TTC549 (cell line): ENCODE measurements around the gene CHODL.

ENCODE experiments used
- FAIRE-seq: peaks from 2 replicates; lab custom pipeline; 2012; peaks lifted over from hg19 to GRCh38; lab: Jason Lieb, UNC

The CHODL gene, protein sequence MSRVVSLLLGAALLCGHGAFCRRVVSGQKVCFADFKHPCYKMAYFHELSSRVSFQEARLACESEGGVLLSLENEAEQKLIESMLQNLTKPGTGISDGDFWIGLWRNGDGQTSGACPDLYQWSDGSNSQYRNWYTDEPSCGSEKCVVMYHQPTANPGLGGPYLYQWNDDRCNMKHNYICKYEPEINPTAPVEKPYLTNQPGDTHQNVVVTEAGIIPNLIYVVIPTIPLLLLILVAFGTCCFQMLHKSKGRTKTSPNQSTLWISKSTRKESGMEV

DNA sequence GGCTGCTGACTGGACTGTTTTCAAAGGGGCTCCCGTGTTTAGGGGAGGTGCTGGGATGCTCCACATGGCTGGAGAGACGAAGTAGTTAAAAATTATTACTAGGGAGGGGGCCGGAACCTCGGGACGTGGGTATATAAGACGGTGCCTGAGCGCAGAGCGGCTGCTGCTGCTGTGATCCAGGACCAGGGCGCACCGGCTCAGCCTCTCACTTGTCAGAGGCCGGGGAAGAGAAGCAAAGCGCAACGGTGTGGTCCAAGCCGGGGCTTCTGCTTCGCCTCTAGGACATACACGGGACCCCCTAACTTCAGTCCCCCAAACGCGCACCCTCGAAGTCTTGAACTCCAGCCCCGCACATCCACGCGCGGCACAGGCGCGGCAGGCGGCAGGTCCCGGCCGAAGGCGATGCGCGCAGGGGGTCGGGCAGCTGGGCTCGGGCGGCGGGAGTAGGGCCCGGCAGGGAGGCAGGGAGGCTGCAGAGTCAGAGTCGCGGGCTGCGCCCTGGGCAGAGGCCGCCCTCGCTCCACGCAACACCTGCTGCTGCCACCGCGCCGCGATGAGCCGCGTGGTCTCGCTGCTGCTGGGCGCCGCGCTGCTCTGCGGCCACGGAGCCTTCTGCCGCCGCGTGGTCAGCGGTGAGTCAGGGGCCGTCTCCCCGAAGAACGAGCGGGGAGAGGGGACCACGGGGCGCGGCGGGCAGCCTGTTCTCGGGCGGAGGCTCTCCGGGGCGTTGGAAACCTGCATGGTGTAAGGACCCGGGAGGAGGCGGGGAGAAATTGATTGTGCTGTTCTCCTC is at the start of gene CHODL:
Gene CHODL, plus strand, starts transcription at position 163 of the 793 bp plus-strand sequence. Its CDS starts 391 bp downstream, at position 554.
- no peak for FAIRE-seq

DNA sequence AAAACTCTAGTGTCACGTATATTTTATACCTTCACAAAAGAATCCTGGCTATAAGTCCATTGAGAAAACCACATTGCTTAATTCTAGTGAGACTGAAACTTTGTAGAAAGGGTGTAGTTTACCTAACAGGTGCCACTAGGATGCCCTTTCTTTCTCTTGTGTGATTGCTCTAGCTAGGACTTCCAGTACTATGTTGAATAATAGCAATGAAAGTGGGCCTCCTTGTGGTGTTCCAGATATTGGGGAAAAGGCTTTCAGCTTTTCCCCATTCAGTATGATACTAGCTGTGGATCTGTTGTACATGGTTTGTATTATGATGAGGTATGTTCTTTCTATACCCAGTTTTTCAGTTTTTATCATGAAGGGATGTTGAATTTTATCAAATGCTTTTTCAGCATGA is 39.7 kb upstream of the CHODL start:
- no peak for FAIRE-seq

DNA sequence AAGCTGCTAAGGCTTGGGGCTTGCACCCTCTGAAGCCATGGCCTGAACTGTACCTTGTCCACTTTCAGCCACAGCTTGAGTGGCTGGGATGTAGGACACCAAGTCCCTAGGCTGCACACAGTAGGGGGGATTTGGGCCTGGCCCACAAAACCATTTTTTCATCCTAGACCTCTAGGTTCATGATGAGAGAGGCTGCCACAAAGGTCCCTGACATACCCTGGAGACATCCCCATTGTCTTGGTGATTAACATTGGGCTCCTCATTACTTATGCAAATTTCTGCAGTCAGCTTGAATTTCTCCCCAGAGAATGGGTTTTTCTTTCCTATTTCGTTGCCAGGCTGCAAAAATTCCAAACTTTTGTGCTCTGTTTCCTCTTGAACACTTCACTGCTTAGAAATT is 26.3 kb upstream of the CHODL start:
- no peak for FAIRE-seq

DNA sequence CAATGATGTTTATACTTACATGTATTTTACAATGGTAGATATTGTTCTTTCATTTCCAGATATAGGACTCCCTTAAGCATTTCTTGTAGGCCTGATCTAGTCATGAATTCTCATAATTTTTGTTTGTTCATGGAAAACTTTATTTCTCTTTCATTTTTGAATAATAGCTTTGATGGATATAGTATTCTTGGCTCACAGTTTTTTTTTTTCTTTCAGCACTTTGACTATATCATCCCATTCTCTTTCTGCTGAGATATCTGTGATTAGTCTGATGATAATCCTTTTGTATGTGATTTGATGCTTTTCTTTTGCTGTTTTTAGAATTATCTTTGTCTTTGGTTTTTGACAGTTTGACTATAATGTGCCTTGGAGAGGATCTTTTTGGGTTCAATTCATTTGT is 24.1 kb upstream of the CHODL start:
- FAIRE-seq: no peak

DNA sequence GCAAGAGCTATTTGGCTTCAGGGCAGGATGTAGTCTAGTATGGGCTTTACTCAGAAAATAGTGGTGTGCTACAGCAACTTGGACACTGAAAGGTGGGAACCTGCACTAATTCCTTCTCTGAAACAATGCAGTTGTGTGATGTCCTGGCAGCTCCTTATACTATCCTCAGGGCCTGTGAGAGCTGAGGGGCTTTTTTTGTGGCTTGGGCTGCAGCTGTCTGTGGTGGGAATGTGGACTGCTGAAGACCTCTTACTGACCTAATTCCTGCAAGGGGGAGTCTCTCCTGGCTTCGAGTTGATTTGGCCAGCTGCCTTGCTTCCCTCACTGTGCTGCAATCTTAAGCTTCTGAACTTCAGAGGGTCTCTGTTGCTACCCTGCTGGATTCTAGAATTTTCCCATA is 22.3 kb upstream of the CHODL start:
- FAIRE-seq: no peak

DNA sequence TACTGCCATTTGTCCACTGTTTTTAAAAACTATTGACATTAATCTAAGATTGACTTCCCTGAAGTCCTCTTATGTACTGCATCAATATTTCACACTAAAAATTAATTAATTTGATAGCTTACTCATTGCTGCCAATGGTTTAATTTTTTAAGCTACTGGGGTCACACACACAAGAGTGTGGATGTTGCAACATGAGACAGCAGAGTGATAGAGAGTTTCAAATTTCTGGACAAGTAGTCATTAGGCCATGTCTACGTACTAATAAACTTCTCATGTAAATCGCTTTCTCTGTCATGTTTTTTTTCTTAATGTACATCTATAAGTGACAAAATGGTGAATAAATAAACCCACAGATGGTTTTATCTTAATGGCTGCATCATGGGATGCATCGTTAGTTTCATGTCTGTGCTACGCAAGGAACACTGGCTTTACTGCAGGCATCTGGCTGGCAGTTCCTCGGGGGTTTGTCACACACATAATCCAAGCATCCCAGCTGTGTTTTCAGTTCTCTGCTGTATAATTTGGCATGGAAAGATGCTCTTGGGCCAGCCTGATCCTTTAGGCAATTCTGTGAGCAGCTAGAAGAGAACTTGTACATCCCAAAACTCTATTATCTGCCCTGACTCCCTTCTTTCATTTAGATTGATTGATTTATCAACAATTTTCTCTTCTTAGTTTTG is 16.4 kb upstream of the CHODL start:
- no peak for FAIRE-seq

DNA sequence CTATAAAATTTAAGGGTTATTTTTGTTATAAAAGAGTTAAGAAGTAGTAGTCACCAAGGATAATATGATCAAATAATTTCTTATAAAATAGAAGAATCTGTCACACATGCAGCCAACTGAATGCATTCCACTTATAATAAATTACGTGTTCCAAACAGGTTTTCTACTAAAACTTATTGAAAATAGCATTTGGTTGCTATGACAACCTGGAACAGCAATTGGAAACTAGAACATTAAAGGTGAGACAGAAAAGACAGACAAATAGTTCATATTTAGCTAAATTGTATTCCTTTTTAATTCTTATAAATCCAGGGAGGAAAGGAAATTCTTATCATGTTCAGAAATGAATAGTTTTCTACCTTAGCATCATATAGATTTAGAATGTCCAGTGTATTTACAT is 9.1 kb upstream of the CHODL start:
- FAIRE-seq: no peak

DNA sequence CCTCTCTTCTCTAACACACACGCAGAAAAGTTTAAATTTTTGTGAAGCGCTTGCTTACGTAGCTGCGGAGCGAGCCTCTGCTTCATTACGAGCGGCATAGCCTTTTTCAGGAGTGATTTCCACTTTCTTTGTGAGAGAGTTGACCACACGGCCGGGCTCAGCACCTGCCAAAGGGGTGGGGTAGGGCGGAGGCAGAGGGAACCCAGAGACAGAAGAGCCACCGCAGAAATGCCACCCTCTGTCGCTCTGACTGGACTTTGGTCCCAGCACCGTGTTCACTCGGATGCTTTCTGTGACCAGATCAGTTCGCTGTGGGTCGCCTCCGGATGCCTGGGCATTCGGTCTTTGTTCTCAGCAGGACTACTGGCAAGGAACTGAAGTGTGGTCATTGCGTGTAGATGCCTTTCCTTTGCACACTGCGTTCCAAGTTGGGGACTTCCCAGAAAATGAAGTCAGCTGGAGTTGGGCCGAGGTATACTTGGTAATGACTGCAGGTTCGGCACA is 883 bp downstream of the CHODL start:
- no peak for FAIRE-seq

DNA sequence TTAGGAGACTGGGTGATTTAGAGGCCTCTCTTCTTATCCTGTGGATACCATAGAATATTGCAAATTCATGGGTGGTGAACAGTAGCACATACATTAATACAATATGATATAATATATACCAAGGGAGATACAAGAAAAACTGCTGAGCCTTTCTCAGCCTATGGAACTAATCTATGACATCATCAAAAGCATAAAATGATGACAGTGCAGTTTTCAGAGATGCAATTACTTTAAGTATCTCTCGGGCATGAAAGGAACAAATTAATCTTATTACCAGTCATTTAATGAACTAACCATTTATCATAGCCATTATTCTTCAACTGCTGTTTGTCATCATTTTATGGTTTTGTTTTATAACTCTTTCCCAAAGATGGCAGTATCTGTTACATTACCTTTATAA is 3.5 kb downstream of the CHODL start:
- FAIRE-seq: no peak

DNA sequence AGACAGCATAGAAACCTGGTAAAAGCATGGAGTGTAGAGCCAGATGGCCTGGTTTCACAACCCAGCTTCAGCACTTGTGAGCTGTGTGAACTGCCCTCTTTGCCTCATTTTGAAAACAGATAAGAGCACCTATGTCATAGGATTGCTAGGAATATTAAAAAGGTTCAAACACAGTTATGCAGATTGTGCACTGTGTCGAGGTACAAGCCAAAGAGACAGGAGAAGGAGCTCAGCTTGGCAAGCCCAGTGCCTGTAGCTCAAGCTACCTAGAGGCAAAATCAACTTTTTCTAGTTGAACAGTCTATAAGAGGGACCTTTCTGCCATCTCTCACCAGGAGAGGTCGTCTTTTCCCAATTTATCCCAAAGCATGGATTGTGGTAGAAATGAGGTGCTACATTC is 5.0 kb downstream of the CHODL start:
- no peak for FAIRE-seq

DNA sequence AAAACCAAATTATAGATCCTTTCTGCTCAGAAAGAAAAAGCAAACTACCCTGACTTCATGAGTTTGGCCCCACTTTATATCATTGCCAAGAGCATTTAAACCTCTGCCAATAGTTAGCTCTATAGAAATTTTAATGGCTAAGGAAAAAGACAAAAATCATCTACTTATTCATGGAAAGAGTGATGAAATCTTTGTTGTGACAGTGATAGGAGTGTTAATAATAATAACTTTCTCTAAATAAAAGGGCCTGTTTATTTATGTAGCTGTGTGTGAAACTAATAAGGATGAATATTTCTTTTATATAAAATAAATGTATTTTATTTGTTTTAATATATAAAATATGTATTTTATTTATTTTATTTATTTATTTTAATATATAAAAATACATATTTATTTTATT is 6.4 kb downstream of the CHODL start:
- no peak for FAIRE-seq

DNA sequence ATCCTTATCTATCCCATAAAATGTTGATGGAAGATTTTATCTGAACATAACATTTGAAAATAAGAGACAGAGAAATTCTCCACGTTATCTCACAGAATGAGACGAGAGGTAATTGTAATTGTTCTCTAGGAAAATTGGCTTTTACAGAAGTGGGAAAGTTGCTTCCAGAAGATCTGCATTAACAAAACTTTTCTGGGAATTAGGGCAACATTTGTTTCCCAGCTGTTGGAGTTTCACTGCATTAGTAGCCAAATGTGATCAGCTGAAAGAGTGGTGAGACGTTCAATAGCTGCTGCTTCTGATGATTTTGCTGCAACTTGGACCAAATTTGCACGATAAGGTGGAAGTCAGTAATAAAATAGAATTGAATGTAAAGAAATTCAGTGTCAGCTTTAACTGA is 7.6 kb downstream of the CHODL start:
- no peak for FAIRE-seq

DNA sequence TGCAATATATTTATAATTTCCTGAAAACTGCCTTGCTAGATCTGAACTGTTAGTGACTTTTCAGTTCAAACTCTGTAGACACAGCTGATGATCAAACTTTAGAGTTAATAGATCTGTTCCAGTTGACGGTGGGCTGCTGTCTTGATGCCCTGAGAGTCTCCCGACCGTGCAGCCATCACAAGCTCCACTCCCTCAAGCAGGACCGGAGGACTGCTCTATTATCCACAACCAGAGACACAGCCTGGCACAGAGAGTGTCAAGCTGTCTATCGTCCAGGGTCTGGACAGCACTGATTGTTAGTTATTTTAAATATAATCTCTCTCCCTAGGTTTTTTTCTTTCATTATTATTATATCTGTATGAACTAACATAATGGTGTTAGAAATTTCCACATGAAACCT is 8.0 kb downstream of the CHODL start:
- no peak for FAIRE-seq

DNA sequence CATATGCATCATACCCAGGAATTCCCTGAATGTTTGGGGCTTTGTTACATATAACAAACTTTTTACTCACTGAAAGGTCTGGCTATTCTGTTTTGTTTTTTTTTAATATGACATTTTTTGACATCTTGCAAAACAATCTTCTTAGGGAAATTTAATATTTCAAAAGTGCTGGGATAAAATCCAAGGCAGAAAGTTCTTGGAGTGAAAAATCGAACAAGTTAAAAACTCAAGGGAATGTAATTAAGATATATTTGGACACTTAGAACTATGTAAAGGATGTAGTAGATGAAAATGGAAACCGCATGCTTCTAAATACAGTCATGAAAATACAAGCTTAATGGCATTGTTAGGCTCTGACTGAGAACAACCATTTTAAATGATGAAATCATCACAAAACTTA is 8.6 kb downstream of the CHODL start:
- no peak for FAIRE-seq

DNA sequence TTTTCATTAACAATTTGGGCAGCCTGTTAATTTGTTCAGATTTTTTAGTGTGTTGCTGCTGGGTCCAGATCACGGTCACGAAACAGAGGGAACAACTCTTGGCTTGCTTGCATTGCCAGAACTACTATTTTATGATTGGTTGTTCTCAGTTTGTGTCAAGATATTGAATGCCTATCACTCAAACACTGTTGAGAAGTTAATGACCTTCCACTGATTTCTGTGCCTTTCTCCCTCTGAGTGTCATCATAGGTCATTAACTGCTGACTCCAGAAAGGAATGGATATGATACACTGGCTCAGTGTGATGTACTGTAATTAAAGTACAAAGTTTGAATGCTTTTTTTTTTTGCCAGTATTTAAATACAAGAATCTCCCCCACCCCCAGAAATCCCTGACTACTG is 9.2 kb downstream of the CHODL start:
- no peak for FAIRE-seq

DNA sequence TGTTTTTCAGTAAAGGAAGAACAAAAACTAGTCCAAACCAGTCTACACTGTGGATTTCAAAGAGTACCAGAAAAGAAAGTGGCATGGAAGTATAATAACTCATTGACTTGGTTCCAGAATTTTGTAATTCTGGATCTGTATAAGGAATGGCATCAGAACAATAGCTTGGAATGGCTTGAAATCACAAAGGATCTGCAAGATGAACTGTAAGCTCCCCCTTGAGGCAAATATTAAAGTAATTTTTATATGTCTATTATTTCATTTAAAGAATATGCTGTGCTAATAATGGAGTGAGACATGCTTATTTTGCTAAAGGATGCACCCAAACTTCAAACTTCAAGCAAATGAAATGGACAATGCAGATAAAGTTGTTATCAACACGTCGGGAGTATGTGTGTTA is 21.3 kb downstream of the CHODL start:
- FAIRE-seq: no peak

DNA sequence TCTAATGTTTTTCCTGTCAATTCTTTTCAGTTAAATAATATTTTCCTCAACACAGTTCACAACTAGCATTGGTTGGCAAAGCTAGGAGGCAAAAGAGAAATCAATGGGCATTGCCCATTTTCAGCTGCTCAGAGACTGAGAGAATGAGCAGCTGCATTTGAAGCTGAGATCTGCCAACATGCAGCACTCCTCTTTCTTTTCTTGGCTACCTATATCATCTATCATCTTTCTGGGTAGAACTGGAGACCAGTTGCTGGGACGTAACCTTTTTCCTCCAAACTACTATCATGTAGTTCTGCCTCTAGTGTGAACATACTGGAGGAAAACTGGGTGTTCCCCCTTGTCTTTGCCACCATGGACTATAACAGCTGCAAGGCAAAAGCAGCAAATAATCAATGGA is 22.9 kb downstream of the CHODL start:
- no peak for FAIRE-seq

DNA sequence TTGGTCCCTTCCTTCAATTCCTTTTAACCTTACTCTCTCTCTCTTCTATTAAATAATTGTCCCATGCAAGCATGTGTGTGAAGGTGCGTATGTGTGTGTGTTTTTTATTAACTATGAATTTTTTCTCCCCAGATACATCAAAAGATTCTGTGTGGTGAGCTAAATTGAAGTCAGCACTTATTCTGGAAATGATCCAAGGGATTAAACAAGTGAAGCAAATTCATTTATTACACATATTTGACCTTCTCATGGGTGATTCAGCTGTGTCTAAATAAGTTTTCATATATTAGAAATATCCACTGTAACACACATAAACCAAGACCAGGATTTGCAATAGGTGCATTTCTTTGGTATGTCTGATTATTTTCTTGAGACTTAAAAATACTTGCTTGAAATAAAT is 24.3 kb downstream of the CHODL start:
- FAIRE-seq: no peak

DNA sequence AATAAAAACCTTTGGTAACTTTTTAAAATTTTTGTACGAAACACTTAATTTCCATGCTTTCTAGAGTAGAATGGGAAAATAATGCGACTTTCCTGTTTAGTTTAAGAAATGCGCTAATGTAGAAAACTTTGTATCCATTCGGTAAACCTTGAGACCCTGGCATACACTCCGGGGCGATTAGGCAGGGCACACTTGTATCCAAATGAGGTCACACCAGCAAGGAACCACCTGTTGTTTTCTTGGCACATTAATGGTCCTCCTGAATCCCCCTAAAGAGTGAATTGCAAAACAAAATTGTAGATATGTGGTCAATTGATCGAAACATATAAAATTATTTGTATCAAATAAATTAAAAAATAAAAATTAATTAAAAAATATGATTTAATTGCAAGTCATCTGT is 25.2 kb downstream of the CHODL start:
- FAIRE-seq: no peak

DNA sequence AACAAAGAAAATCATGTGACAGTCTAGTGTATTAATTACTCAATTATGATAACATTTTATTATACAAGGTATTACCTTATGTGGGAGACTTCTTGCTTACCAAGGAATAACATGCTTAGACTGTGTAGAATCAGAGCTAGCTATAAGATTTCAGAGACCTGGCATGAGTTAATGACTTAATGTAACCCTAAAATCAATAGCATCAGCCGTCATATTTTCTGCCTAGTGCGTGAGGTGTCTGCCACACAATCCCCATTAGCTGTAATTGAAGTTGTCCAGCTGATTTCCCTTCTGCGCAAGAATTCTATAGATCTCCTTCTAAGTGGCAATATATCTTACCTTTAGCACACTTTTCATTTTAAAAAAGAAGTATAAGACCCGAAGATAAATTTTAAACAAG is 28.8 kb downstream of the CHODL start:
- no peak for FAIRE-seq

DNA sequence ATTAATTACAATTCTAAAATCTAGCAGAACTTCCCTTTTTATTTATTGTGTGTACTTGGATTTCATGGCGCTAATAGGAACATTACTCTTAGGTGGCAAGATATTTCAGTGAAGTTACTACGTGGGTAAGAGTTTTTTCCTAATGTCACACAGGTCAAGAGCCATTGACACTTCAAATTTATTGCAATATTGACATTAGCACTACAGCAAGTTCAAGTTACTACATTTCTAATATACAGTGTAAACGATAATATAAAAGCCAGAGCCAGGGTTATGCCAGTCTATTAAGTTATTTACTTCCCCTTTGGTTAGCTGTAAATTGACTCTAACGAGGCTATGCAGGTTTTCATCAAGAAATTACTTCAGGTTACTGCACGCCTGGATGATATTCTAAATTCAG is 29.7 kb downstream of the CHODL start:
- FAIRE-seq: no peak

DNA sequence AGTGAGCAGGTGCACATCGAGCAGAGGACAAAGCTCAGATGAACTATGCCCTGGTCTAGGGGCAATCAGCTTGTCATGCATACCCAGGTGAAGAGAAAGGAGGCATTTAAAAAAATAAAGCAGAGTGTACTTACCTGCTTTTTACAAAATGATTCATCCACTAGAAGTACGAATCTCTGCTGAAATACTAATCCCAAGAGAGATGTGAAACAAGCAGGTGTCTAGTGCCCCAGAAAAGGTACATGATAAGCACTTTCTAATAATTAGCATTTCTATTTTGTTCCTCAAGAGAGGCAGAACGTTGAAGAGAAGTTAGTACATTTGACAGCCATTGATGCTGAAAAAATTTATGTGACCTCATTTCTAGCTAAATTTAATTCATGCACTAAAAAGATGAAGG is 31.1 kb downstream of the CHODL start:
- FAIRE-seq: no peak

DNA sequence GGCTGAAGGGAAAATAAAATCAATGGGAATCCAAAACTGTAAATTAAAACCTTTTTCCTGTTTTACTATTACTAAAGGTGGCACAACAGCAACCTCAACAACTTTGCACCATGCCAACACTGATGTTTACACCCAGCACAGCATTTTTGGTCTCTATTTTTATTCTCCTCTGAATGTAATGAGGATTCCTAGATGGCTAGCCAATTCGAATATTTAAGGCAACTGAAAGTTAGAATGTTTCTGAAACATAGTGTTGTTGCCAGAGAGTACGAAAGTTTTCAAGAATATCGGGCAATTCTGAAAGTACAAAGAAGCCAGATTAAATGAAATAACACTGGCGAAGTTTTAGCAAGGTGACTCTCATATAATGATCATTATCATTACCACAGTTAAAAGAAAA is 40.7 kb downstream of the CHODL start:
- FAIRE-seq: no peak
